ENCODE results near the gene NFILZ. TPM values are rescaled to one million over a fixed set of nuclear protein-coding genes. Genes with fewer than 3 reads are reported as not detected.

Gene NFILZ
- total RNA-seq, 1 donor from 2014 or later = not detected

DNA sequence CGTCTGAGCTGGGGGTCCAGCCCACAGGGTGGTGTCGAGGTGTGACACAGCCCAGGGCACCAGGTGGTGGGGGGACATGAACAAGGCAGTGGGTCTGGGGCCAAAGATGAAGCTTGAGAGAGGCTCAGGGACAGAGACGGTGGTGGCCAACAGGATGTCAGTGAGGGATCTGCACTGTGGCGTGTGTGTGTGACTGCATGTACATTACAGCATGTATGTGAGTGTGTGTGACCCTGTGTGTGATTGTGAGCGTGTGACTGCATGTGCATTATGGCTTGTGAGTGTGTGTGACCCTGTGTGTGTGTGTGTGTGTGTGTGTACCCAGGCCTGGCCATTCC is 21.5 kb upstream of the NFILZ start:
- Mint-ChIP-seq H3K36me3 (ENCODE audit: low read depth) (peaks cover 8% of the 10 kb centered on the region), H3K27ac (ENCODE audit: unreplicated experiment) (peak overlapping the region; percentile 72), H3K27me3 (ENCODE audit: low read depth) (no peaks in the 10 kb centered on the region), H3K4me3 (ENCODE audit: unreplicated experiment) (peak overlapping the region; percentile 90), H3K9me3 (ENCODE audit: low read depth) (no peaks in the 10 kb centered on the region), H3K4me1 (ENCODE audit: low read depth) (peaks cover 42% of the 10 kb centered on the region)
- TF ChIP-seq, protein P1, sequence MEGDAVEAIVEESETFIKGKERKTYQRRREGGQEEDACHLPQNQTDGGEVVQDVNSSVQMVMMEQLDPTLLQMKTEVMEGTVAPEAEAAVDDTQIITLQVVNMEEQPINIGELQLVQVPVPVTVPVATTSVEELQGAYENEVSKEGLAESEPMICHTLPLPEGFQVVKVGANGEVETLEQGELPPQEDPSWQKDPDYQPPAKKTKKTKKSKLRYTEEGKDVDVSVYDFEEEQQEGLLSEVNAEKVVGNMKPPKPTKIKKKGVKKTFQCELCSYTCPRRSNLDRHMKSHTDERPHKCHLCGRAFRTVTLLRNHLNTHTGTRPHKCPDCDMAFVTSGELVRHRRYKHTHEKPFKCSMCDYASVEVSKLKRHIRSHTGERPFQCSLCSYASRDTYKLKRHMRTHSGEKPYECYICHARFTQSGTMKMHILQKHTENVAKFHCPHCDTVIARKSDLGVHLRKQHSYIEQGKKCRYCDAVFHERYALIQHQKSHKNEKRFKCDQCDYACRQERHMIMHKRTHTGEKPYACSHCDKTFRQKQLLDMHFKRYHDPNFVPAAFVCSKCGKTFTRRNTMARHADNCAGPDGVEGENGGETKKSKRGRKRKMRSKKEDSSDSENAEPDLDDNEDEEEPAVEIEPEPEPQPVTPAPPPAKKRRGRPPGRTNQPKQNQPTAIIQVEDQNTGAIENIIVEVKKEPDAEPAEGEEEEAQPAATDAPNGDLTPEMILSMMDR (IDR thresholded peaks at IDR 0.05) = no peak
- no peak for DNase-seq (ENCODE audit: low spot score)

DNA sequence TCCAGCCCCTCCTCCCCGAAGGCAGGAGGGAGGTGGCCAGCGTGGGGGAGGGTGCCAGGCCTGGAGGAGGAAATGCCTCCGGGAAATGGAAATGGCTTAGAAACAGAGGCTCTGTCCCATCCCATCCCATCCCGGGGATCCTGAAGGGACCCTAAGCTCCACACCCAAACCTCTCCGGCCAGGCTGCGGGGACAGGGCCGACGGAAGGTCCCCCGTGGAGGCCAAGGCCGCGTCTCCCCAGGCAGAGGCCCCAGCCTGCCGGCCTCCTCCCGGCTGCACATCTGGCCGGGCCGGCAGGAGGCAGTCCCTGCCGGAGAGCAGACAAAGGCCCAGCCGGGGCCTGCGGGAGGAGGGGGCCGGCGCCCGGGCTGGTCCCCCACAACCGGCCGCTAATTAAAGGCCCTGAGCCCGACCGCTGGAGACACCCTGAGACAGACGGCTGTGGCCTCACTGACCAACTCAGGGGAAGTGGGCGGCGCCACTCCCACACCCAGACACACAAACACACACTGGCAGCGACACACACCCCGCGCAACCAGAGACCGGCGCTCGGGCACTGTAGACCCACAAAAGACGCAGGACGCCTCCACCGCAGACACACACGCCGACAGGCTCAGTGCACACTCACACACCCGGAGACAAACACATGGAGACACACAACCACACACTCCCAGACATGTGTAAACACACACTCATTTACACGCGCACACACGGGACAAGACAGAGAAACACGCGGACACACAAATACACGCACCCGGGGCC is 21.0 kb upstream of the NFILZ start:
- peak overlapping the region; percentile 90 for H3K27ac Mint-ChIP-seq (ENCODE audit: unreplicated experiment)

DNA sequence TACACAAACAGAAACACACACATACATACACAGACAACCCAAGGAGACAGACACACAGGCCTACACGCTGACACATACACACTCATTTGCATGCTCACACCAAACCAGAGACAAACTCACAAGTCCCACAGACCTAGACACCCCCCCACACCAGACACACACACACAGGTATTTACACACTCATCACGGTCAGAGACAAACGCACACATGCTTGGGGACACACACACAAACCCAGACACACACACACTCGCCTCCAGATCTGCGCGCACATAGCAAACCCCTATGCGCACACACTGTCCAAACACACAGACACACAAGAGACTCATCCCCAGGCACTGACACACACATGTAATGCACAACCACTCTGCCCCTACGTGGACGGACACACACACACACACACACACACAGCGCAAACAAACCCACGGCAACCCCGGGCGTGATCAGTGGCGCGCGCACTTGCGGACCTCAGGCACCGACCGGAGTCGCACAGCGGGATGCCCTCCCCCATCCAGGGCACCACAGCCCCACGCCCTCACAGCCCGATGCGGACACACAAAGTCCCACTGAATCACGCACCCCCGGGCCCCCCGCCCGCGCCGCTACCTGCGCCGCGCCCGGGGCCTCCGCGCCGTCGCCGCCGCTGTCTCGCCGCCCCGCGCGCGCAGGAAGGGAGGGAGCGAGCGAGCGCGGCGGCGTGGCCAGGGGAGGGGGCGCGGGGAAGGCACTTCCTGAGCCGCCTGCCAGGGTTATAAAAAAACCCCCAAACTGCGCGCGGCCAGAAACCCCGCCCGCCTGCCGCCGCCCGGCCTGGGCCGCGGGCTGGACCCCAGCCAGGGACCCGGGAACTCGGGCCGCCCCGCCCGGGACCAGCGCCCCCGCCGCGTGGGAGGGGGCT is 20.1 kb upstream of the NFILZ start, which contains the start of gene ADAMTS10:
Gene ADAMTS10 (minus strand): TSS at position 675 of the 895 bp plus-strand sequence. CDS start 5,005 bp downstream, outside the sequence.
- Mint-ChIP-seq H3K27me3 (ENCODE audit: low read depth) (no peaks in the 10 kb centered on the region), H3K27ac (ENCODE audit: unreplicated experiment) (peak within 1 kb of the TSS; percentile 90), H3K4me1 (ENCODE audit: low read depth) (peaks cover 46% of the 10 kb centered on the region), H3K4me3 (ENCODE audit: unreplicated experiment) (peak within 1 kb of the TSS; percentile 90), H3K9me3 (ENCODE audit: low read depth) (no peaks in the 10 kb centered on the region), H3K36me3 (ENCODE audit: low read depth) (peaks cover 3% of the 10 kb centered on the region)
- TF ChIP-seq, protein P1 (IDR thresholded peaks at IDR 0.05) = no peak
- DNase-seq (ENCODE audit: low spot score) = no peak

More for the DNA sequence above, 21.0 kb upstream of the NFILZ start:
- H3K4me1 Mint-ChIP-seq (ENCODE audit: low read depth) = peaks cover 42% of the 10 kb centered on the region
- no peak for DNase-seq (ENCODE audit: low spot score)
- TF ChIP-seq, protein P1 (IDR thresholded peaks at IDR 0.05) = peak; percentile 71
- no peaks in the 10 kb centered on the region for H3K27me3 Mint-ChIP-seq (ENCODE audit: low read depth)
- H3K4me3 Mint-ChIP-seq (ENCODE audit: unreplicated experiment) = peak overlapping the region; percentile 90
- H3K9me3 Mint-ChIP-seq (ENCODE audit: low read depth) = no peaks in the 10 kb centered on the region
- H3K36me3 Mint-ChIP-seq (ENCODE audit: low read depth) = peaks cover 8% of the 10 kb centered on the region

DNA sequence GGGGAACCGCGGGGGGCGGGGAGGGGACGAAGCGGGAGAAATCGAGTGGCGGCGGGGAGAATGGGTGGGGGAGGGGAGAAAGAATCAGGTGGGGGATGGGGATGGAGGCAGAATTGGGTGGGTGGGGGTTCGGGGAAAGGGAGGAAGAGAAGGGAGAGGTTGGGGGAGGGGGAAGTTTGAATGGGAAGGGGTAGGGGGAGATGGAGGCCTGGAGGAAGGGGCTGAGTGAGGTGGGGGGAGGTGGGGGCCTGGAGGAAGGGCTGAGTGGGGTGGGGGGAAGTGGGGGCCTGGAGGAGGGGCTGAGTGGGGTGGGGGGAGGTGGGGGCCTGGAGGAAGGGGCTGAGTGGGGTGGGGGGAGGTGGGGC is 19.5 kb upstream of the NFILZ start:
- Mint-ChIP-seq H3K36me3 (ENCODE audit: low read depth) (peaks cover 1% of the 10 kb centered on the region), H3K4me3 (ENCODE audit: unreplicated experiment) (no peak overlapping the region), H3K9me3 (ENCODE audit: low read depth) (no peaks in the 10 kb centered on the region), H3K27me3 (ENCODE audit: low read depth) (no peaks in the 10 kb centered on the region), H3K4me1 (ENCODE audit: low read depth) (peaks cover 53% of the 10 kb centered on the region), H3K27ac (ENCODE audit: unreplicated experiment) (no peak overlapping the region)
- DNase-seq (ENCODE audit: low spot score) = no peak
- TF ChIP-seq, protein P1 (IDR thresholded peaks at IDR 0.05) = no peak

DNA sequence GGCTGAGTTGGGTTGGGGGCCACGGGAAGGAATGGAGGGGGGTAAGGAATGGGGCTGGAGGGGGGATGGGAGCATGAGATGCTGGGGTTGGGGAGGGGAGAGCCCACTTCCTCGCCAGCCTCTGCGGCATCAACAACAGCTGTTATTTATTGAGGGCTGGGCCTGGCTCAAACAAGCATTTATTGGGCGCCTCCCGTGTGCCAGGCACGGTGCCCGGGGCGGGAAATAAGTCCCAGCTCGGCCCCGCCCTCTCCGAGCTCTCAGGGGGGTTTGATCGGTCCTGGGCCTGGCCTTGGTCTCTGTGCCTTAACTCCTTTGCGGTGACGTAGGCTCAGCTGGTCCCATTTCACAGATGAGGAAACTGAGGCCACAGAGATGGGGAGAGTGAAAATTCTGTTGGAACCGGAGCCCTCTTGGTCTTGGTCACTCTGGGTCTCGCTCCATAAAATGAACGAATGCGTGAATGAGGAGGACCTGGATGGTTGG is 19.0 kb upstream of the NFILZ start:
- H3K27me3 Mint-ChIP-seq (ENCODE audit: low read depth) = no peaks in the 10 kb centered on the region
- H3K9me3 Mint-ChIP-seq (ENCODE audit: low read depth) = no peaks in the 10 kb centered on the region
- peak overlapping the region; percentile 71 for H3K27ac Mint-ChIP-seq (ENCODE audit: unreplicated experiment)
- peaks cover 52% of the 10 kb centered on the region for H3K4me1 Mint-ChIP-seq (ENCODE audit: low read depth)
- H3K36me3 Mint-ChIP-seq (ENCODE audit: low read depth) = peaks cover 1% of the 10 kb centered on the region
- TF ChIP-seq, protein P1 (IDR thresholded peaks at IDR 0.05) = no peak
- DNase-seq (ENCODE audit: low spot score) = no peak
- peak overlapping the region; percentile 39 for H3K4me3 Mint-ChIP-seq (ENCODE audit: unreplicated experiment)

Measured in chondrocyte (in vitro differentiated cells).